Gastroesophageal sphincter (tissue), 3 donors: Measurements from ENCODE around the gene EPHB1.

Source experiments
- CTCF ChIP-seq, 4 experiments: fragments of 200-600 bp in 2 of 4; fragments of 450-650 bp in 2 of 4; sonication (generic) in 1 of 4; IDR thresholded peaks; one replicate each; pipeline ENCODE4 v1.5.1; 2017 to 2019; ENCODE audit warnings: antibody characterized with exemption in 4 of 4, mild to moderate bottlenecking in 2 of 4, moderate library complexity in 2 of 4
- POLR2A ChIP-seq, 2 donors: fragments of 450-650 bp; IDR thresholded peaks; one replicate each; pipeline ENCODE4 v1.6.1; 2017; ENCODE audit warnings: antibody characterized with exemption in 2 of 2, mild to moderate bottlenecking in 2 of 2, moderate library complexity in 1 of 2
- POLR2AphosphoS5 ChIP-seq: sonication (generic); formaldehyde crosslinking; IDR thresholded peaks from one replicate; pipeline ENCODE4 v1.6.1; 2017; ENCODE audit warnings: antibody characterized with exemption

- TF ChIP-seq CTCF (IDR thresholded peaks at IDR 0.05) (no peak), POLR2AphosphoS5 (no peak), POLR2A (IDR thresholded peaks at IDR 0.05) (no peak)
Measured at GRCh38 chr3:134824791-134825190, 29.7 kb downstream of the EPHB1 start.
